Retinal pigment epithelial cell (primary cell): Measurements from ENCODE around the gene SRCAP.
"Not testable (repeated sequence)": the region's sequence is repeated elsewhere in the genome, so short reads cannot be mapped to it uniquely, and the experiment has no call there.

ENCODE experiments used
- DNase-seq: peaks from one replicate; pipeline ENCODE4 v3.0.0-alpha.2; 2010; ENCODE audit warnings: low read depth
- H3K4me3 ChIP-seq: 2 replicates; pipeline ENCODE4 v1.5.1; 2011; ENCODE audit warnings: mild to moderate bottlenecking, low read length, control low read depth, moderate library complexity
- CTCF ChIP-seq: conservative IDR thresholded peaks from 2 replicates; pipeline ENCODE4 v1.5.1; 2011; ENCODE audit warnings: low read depth, low read length, control low read depth, inconsistent platforms

The SRCAP gene

GRCh38 chr16:30700491-30700890 is 1.5 kb downstream of the SRCAP start:
- no peak overlapping the region for H3K4me3 ChIP-seq

GRCh38 chr16:30700971-30701370 is 2.0 kb downstream of the SRCAP start:
- H3K4me3 ChIP-seq = no peak overlapping the region
- TF ChIP-seq CTCF = no peak
- no peak for DNase-seq

More at GRCh38 chr16:30700491-30700890, 1.5 kb downstream of the SRCAP start:
- TF ChIP-seq CTCF = no peak
- DNase-seq = no peak

GRCh38 chr16:30703071-30703470 is 4.1 kb downstream of the SRCAP start:
- not testable (repeated sequence) for H3K4me3 ChIP-seq, DNase-seq

- H3K4me3 ChIP-seq = no peak overlapping the region
- no peak for TF ChIP-seq CTCF
- no peak for DNase-seq
Measured at GRCh38 chr16:30703971-30704370, 5.0 kb downstream of the SRCAP start.

- TF ChIP-seq CTCF = no peak
- DNase-seq = no peak
- H3K4me3 ChIP-seq = no peak overlapping the region
Measured at GRCh38 chr16:30706046-30706445, 7.1 kb downstream of the SRCAP start.

- TF ChIP-seq CTCF = no peak
- no peak overlapping the region for H3K4me3 ChIP-seq
- DNase-seq = no peak
Measured at GRCh38 chr16:30710971-30711370, 12.0 kb downstream of the SRCAP start.

- no peak for TF ChIP-seq CTCF
- DNase-seq = no peak
- H3K4me3 ChIP-seq = no peak overlapping the region
Measured at GRCh38 chr16:30711712-30712111, 12.7 kb downstream of the SRCAP start.

- H3K4me3 ChIP-seq = no peak overlapping the region
- no peak for TF ChIP-seq CTCF
- no peak for DNase-seq
Measured at GRCh38 chr16:30715750-30716445, 16.9 kb downstream of the SRCAP start.
